Frontal cortex (tissue), 4 donors: Measurements from ENCODE around the gene PLD2. TPM values are rescaled to one million over a fixed set of nuclear protein-coding genes. Genes with fewer than 3 reads are reported as not detected.

ENCODE experiments used
- DNase-seq, 2 donors: peaks; one replicate each; pipeline ENCODE4 v3.0.0; 2012; ENCODE audit warnings: low spot score in 2 of 2
- FAIRE-seq: peaks from 2 replicates; lab custom pipeline; 2012; peaks lifted over from hg19 to GRCh38; lab: Jason Lieb, UNC
- total RNA-seq: library from RNA; depleted of rRNA; stranded (reverse); fragments of >200 nt; gene quantifications from one replicate; pipeline ENCODE4 v1.2.3, GENCODE V29; 2014
- donor health status: control.
- donor health status: control.
- donor health status: control.

The PLD2 gene
- total RNA-seq, 1 donor from 2014 or later, result 8.6 TPM

DNA sequence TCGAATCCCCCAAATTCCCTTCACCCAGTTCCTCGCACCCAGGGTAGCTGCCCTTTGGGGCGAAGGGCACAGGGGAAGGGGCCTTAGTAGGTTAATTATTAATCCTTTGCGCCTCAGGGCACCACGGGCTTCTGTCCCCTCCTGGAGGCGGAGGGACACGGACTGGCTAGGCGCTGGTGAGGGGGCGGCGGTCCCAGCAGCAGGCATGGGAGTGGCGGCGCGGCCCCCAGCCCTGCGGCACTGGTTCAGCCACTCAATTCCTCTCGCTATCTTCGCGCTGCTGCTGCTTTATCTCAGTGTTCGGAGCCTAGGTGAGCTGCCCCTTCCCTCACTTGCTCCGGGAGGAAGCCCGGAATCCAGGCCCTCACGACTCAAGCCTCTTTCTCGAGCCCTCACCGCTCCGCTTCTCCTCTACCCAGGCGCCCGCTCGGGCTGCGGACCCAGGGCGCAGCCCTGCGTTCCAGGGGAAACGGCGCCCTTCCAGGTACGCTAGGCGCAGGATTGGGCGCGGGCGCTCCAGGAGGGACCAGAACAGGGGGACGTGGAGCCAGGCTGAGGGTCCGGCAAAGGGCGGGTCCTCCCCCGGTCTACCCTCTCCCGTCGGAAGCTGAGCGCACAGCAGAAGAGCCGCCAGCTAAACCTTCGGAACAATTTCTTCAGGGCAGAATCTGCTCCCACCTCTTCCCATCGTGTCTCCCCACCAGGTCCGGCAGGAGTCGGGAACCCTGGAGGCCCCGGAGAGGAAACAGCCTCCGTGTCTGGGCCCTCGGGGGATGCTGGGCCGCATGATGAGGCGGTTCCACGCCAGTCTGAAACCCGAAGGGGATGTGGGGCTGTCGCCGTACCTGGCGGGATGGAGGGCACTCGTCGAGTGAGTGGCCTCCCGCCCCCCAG lies 17.9 kb upstream of the PLD2 start, which contains the start of gene GLTPD2:
GLTPD2 (plus strand) TSS at position 158 of the 894 bp plus-strand sequence; CDS start at position 206, 48 bp downstream.
- FAIRE-seq (no peak), DNase-seq (no peak)

DNA sequence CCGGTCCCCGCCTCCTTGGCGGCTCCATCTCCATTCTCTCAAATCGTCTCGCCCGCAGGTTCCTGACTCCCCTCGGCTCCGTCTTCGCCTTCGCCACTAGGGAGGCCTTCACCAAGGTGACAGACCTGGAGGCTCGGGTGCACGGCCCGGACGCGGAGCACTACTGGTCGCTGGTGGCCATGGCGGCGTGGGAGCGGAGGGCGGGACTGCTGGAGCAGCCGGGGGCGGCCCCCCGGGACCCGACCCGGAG lies 17.3 kb upstream of the PLD2 start:
- FAIRE-seq, result no peak
- DNase-seq, result no peak

DNA sequence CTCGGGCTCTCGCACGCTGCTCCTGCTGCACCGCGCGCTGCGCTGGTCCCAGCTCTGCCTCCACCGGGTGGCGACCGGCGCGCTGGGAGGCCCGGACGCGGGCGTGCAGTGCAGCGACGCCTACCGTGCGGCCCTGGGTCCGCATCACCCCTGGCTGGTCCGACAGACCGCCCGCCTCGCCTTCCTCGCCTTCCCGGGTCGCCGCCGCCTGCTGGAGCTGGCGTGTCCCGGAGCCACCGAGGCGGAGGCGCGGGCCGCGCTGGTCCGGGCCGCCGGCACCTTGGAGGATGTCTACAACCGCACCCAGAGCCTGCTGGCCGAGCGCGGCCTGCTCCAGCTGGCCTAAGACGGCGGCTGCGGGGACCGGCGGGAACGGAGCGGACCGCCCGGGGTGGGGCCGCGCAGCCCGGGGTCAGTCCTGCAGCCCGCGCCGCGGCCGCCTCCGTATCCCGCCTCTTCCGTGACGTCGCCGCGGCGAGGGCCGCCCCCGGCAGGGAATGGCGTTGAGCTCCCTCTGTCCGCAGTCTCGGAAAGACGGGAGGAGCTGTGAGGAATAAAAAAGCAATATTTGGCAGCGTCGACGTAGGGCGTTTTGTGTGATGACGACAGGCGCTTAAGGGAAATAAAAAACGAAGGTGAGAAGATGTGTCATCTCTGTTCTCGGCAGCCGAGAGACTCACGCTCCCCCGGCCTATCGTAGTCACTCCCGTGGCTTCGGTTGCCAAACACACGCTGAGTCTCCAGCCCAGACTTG lies 16.8 kb upstream of the PLD2 start:
- DNase-seq (peak; percentile 92), FAIRE-seq (no peak)

DNA sequence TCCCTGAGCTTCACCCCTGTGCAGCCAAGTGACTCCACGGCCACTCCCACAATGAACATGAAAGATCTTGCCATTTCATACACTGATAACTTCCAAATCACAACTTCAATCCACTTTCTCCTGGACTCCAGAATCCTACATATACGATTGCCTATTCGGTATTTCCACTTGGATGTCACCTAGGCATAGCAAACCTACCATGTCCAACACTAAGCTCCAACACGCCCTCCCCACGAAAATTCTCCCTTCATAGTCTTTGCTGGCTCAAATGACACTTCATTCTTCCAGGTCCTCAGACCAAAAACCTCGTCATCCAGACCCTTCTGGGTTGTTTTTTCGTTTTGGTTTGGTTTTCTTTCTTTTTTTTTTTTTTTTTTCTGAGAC lies 16.3 kb upstream of the PLD2 start:
- DNase-seq (no peak), FAIRE-seq (no peak)

DNA sequence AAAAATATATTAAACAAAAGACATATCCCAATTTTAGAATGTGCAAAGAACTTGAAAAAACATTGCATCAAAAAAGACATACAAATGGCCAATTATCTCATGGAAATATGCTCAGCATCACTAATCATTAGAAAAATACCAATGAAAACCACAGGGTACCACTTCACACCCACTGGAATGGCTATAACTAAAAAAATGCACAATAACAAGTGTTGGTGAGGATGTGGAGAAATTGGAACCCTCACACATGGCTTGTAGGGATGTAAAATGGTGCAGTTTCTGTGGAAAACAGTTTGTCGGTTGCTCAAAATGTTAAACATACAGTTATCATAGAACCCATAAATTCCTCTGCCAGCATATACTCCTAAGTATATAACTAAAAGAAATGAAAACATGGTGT lies 11.8 kb upstream of the PLD2 start:
- DNase-seq (no peak), FAIRE-seq (no peak)

DNA sequence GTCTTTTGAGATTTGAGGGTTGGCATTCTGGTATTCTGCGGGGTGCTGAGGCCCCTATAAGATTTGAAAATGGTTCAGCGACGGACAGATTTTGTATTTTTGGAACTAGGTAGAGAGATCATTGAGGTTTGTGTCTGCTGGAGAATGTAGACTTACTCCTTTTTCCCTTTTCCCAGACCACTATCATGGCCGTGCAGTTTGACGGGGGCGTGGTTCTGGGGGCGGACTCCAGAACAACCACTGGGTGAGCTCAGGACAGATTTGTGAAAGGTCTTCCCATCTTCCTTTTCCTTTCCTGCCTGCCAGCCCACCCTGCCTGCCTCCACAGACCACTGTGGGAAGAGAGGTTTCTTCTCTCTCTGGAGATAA lies 10.4 kb upstream of the PLD2 start:
- FAIRE-seq, result no peak
- DNase-seq, result no peak

DNA sequence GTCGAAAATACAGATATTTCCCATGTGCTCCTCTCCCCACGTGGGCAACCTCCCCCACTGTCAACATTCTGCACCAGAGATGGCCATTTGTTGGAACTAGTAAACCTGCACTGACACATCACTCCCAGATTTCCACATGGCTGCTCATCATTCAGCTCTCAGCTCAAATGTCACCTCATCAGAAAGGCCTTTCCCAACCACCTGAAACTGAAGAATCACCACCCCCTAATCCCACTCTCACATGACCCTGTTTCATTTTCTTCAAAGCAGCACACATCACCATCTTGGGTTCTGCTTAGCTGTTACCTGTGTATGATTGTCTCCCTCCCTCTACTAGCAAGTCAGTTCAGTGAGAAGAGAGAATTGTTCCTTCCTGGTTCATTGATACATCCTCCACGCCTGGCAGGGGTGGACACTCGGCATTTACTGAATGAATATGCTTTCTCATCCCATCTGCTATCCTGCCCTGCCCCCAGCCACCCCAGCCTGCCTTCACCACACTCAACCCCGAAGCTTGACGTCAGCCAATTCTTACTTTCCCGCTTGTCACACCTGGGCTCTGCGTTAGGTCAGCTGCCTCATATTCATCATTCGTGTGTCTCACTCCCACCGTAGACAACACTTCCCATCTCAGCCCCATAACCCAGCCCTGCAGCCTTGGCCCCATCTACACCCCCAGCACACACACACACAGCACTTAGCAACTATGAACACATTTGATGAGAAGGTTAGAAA lies 6.3 kb upstream of the PLD2 start:
- no peak for DNase-seq
- FAIRE-seq, result no peak

DNA sequence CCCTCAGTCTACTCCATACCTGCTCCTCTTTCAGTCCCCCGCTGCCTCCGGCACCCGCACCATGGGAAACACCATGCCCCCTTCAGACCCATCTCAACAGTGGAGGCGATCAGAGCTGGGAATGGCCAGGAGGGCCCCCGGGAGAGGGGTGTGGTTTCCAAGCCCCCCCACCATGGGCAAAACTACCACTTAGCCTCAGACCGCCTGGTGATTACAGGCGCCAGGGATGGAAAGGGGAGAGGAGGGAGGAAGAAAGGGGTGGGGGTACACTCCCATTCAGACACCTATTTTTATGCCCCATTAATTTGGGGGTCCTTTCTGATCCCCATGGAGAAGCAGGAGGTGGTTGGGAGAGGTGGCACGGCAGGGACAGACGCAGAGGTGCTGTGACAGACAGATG lies 4.7 kb upstream of the PLD2 start, which contains the start of gene C17orf114:
C17orf114 (minus strand) TSS at position 101 of the 400 bp plus-strand sequence.
- FAIRE-seq, result no peak
- DNase-seq, result no peak

DNA sequence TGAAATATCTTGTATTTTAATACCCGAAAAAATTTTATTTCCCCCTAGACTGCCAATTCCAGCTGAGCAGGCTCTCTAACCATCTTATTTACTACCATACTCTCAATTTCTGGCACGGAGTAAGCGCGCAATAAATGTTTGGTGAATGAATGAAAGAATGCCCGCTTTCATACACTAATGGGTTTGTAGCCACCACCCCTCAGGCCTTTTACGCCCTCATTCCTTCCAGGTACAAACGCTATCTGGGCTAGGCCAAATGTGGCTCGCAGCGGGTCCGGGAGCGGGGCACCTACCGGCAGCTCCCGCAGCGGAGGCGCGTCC lies 536 bp upstream of the PLD2 start:
- DNase-seq (no peak), FAIRE-seq (no peak)

DNA sequence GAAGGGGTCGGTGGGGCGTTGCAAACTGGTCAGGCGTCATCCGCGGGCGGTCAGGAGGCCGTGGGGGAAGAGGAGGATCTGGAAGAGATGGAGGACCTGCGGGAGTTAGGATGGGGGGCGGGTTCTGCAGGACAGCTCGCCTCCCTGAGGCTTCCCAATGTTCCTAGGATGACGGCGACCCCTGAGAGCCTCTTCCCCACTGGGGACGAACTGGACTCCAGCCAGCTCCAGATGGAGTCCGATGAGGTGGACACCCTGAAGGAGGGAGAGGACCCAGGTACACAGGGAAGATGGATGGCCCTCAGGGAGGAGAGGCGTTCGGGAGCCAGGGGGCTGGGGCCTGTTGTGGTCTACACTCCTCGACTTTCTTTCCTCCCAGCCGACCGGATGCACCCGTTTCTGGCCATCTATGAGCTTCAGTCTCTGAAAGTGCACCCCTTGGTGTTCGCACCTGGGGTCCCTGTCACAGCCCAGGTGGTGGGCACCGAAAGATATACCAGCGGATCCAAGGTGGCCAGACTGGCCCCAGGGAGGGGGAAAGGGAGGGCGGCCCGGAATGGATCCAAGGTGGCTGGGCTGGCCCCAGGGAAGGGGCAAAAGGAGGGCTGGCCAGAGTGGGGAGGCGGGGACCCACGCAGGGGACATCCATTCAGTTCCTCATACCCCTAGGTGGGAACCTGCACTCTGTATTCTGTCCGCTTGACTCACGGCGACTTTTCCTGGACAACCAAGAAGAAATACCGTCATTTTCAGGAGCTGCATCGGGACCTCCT lies 839 bp downstream of the PLD2 start:
- DNase-seq, result peak; percentile 34 to 43
- no peak for FAIRE-seq

DNA sequence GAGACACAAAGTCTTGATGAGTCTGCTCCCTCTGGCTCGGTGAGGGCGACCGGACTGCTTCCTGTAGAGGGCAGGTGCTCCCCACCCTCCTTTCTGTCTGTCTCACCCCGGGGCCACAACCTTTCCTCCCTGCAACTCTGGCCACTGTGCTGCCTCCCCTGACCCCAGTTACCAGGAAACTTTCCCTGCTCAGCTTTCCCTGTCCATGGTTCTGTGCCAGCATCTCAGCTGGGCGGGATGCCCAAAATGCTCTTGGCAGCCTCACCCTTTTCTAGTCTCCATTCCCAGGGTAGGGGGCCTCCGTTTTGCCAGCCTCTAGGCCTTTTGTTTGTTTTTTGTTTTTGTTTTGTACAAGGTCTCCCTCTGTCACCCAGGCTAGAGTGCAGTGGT lies 1.4 kb downstream of the PLD2 start:
- peak; percentile 61 to 62 for DNase-seq
- FAIRE-seq, result no peak

DNA sequence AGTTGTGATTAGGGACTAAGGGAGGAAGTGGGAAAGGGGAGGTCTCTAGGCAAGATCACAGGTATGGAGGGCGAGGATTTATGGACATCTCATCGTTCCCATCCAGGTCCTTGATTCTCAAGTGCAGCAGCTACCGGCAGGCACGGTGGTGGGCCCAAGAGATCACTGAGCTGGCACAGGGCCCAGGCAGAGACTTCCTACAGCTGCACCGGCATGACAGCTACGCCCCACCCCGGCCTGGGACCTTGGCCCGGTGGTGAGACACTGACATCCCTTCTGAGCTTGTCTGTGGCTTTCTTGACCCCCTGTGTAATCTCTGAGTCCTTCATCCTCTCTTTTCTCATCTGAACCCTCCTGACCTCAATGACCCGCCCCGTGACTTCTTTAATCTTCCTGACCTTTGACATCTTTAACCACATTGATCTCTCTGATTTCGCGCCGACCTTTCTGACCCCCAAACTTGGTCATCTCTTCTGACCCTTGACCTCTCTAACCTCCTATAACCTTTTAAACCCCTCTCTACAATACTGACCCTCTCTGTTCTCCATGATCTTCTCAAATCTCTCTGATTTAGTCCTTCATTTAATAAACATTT lies 3.8 kb downstream of the PLD2 start:
- FAIRE-seq (no peak), DNase-seq (no peak)

DNA sequence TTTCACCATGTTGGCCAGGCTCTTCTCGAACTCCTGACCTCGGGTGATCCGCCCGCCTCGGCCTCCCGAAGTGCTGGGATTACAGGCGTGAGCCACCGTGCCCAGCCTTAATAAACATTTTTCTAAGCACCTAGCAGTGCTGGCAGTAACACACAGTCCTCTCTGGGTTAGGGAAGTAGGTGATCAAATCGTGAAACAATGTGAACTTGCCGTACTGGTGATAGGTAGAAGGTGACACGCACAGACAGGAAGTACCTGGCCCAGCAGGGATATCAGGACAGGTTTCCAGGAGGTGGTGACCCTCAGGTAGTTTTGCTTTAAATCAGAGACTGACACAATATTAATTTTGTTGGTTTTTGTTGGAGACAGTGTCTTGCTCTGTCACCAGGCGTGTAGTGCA lies 4.5 kb downstream of the PLD2 start:
- no peak for FAIRE-seq

DNA sequence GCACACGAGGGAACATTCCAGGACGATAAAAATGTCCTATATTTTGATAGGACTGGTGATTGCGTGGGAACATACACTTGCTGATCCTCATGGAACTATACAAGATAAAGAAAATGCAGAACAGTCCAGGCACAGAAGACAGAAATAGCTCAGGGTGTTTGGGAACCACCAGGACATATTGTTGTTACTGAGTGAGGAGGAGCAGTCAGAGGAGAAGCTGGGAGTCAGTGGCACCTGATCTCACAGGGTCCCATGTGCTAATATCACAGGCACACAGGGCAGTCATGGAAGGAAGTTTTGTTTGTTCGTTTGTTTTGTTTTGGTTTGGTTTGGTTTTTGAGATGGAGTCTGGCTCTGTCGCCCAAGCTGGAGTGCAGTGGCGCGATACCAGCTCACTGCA lies 5.7 kb downstream of the PLD2 start:
- DNase-seq (no peak), FAIRE-seq (no peak)

More for the DNA sequence above, 4.5 kb downstream of the PLD2 start:
- no peak for DNase-seq

DNA sequence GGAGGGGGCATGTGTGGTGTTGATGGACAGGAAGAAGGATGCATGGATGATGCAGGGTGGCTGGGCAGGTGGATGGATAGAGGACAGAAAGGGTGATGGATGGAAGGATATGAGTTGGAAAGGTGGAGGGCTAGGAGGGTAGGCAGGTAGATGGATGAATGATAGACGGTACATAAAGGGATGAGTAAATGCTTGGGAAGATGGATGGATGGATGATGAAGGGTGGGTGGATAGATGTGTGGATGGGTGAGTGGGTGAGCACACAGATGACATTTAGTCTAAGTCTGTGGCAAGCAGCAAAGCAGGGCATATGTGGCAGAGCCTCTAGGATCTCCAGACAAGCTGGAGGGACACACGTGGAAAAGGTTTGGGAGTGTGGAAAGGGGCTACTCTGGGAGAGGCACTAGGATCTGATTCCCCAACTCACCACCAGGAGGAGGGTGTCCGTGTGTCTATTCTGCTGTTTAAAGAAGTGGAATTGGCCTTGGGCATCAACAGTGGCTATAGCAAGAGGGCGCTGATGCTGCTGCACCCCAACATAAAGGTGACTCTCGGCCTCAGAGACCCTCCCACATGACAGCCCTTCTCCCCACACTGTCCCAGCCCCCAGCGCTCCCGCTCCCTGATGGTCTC lies 8.2 kb downstream of the PLD2 start:
- FAIRE-seq (no peak), DNase-seq (no peak)

DNA sequence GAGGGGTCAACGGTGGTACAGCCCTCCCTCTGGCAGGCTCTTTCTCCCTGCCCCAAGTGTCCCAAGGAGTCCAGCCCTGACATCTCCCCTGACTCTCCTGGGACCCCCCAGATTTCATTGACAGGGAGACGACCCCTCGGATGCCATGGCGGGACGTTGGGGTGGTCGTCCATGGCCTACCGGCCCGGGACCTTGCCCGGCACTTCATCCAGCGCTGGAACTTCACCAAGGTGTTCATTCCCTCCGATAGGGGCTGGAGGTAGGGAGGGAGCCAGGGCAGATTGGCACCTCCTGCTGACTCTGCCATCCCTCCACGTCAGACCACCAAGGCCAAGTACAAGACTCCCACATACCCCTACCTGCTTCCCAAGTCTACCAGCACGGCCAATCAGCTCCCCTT lies 9.9 kb downstream of the PLD2 start:
- DNase-seq (no peak), FAIRE-seq (no peak)

DNA sequence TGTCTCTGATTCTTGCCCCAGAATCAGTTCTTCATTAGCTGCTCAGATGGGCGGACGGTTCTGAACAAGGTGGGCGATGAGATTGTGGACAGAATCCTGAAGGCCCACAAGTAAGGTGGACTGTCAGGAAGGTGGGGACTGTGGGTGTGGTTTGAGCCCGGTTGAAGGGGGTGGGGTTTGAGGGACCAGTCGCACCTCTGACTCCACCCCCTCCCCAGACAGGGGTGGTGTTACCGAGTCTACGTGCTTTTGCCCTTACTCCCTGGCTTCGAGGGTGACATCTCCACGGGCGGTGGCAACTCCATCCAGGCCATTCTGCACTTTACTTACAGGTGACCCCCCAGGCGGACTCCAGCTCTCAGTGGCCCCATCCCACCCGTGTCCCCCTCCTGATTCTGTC lies 11.3 kb downstream of the PLD2 start:
- FAIRE-seq, result no peak
- DNase-seq, result no peak

DNA sequence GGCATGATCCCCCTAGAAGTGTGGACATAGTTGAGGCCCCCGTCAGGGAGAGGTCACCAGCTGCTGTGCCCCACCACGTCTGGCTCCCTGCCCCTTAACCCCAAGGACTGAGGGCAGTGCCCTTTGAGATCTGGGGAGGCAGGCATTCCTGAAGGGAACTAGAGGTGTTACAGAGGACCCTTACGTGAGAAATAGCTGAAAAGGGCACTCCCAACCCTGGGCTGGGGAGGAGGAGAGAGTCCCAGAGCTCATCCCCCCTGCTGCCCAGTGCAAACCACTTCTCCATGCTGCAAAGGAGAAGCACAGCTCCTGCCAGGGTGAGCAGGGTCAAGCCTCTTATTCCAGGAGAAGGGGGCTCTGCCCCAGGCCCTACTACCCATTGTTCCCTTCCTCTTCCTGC lies 15.9 kb downstream of the PLD2 start:
- DNase-seq (no peak), FAIRE-seq (no peak)

DNA sequence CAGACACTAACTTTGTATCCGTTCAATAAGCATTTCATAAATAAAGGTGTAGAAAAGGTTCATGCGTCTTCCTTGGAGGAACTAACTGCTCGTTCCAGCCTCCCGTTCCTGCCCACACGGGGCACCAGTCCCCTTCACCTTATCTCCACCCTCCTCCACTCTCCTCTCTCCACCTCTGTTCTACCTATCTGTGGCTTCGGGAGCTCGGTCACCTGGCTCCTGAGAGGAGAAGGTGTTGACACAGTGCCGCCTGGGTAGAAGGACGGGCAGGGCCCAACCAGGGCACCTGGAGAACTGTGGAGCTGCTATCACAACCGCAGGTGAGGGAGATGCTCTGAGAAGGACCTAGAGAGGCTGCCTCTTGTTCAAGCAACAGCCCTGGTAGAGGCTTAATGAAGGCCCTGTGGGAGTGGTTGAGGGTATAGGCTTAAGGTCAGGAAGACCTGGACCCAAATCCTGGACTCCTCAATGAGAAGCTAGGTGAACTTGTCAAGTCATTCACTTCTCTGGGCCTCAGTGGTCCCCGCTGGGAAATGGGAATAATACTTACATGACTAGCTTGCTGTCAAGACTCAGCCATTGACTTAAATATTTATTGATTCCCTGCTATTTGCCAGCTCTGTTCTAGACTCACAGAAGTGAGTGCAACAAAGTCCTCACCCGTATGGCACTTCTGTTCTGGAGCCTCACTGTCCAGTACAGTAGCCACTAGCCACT lies 16.6 kb downstream of the PLD2 start:
- no peak for FAIRE-seq
- no peak for DNase-seq
